A172 (cell line): Measurements from ENCODE around the gene SPINK7. TPM values are rescaled to one million over a fixed set of nuclear protein-coding genes. Genes with fewer than 3 reads are reported as not detected.
"Not testable (repeated sequence)": the region's sequence is repeated elsewhere in the genome, so short reads cannot be mapped to it uniquely, and the experiment has no call there.

Experiments
- DNase-seq: peaks from one replicate; pipeline ENCODE4 v3.0.0-alpha.2; 2015; ENCODE audit warnings: low spot score
- total RNA-seq: library from RNA; depleted of rRNA; stranded (reverse); fragments of >200 nt; shearing (Covaris generic); gene quantifications from 2 replicates; pipeline ENCODE4 v1.2.3, GENCODE V29; 2014; rRNA removed

SPINK7 gene
- total RNA-seq, result not detected in 2 replicates

DNA sequence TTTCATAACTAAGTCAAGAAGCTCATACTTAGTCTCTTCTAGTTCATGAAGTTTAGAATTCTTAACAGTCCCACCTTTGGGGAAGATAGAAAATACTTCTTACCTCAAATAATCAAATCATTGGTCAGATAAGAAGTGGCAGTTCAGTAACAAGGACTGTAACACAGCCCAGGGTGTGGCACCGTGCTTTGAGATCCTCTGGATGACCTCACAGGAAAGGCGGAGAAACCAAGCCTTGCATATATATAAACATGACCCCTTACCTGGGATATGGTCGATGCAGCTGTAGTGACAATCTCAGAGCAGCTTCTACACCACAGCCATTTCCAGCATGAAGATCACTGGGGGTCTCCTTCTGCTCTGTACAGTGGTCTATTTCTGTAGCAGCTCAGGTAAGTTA lies at the start of gene SPINK7:
TSS of gene SPINK7 (plus strand) at position 271 of the 400 bp plus-strand sequence. CDS start at position 332, 61 bp downstream.
- DNase-seq, result no peak

- DNase-seq, result no peak
These were observed 44.3 kb upstream of the SPINK7 start for GRCh38 chr5:148267962-148268361.

DNA sequence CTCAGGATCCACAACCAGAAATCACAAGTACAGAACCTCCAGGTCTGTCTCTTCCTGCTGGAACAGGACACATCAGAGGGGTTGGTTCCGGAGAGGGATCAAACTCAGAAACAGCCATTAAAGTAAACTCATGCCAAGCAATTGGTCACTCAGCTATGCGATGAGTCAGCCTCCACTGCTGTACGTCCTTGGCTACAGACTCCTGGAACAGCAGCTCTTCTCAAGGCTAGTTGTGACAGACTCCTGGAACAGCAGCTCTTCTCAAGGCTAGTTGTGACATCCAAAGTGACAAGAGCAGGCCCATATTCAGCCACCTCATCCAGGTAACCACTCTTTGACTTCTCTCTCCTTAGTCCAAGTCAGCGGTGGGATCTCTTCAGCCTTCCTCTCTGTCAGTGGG lies 43.7 kb upstream of the SPINK7 start, which contains the start of gene SPINK13:
TSS of gene SPINK13 (plus strand) at position 229 of the 400 bp plus-strand sequence. CDS start 1,279 bp downstream, outside the sequence.
- peak; percentile 89 for DNase-seq

GRCh38 chr5:148275129-148275528 lies 37.1 kb upstream of the SPINK7 start:
- DNase-seq, result not testable (repeated sequence)

- peak; percentile 27 for DNase-seq
These were observed 31.3 kb upstream of the SPINK7 start for GRCh38 chr5:148280893-148281292.

DNA sequence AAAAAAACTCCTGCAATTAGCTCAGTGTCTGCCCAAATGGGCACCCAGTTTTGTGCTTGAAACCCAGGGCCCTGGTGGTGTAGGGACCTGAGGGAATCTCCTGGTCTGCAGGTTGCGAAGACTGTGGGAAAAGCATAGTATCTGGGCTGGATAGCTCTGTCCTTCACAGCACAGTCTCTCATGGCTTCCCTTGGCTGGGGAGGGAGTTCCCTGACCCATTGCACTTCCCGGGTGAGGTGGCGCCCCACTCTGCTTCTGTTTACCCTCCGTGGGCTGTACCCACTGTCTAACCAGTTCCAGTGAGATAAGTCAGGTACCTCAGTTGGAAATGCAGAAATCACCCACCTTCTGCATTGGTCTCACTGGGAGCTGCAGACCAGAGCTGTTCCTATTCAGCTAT lies 30.9 kb upstream of the SPINK7 start:
- not testable (repeated sequence) for DNase-seq

DNA sequence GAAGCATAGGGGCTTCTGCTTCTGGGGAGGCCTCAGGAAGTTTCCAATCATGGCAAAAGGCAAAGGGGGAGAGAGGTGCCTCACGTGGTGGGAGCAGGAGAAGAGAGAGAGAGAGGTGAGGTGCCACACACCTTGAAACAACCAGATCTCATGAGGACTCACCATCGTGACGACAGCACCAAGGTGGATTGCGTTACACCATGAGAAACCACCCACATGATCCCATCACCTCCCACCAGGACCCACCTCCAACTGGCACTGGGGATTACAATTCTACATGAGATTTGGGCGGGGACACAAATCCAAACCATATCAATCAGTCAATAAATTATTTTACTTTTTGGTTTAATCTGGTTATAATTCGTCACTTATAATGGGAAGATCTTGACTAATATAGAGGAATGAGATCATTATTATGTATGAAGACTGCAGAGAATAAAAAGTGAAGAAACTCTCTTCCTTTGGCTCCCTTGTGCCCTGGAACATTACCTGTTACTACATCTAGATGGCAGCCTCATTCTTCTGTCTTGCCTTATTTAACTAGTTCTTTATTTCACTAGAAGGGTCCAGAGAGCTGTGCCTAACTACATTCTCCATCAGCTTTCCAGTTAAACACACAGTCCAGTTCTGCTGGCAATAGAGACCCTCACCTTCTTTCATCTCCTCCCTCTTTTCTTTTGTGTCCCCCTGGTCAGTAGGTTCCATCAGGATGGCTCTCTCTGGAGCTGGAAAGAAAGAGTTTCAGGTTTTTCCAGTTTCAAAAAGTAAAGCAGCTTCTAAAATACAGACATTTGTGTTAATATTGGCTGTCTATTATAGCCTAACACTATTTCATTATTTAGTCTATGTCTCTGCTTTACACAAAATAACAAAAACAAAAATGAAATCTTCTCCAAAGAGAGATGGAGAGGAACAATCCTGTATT lies 21.7 kb upstream of the SPINK7 start:
- DNase-seq, result peak; percentile 23

DNA sequence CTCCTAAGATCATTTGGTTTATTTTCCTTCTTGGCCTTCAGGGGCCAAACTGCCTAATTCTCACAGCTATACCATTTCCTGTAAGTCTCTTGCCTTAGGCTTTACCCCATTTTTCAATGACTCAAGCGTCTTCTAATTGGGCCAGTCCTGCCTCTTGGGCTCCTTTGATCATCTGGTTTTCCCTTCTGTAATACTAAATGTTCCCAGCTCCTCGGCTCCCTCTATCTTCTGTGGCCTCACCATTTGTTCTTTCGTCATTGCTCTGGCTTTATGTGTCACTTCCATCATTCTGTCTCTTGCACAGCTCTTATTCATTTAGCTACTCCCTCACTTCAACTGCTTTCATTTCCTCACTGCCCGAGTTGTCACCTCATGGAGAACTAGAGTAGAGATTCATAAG lies 14.5 kb upstream of the SPINK7 start:
- peak; percentile 18 for DNase-seq

DNA sequence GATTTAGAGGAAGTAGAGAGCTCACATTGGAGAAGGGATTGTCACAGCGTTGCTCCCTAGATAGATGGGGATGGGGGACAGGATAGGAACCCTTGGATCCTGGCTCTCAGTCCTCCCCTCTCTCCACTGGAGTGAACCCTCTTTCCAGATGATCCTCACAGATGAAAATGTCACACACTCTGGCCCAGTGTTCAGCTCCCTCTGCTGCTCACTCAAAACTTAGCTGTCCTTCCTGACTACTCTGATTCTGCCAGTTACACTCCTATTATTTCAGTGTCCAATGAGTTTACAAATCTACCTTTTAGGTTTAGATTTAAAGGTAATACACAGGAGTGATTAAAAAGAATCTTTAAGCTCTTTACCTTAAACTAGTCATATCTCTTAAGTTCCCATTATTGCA lies 5.8 kb upstream of the SPINK7 start:
- DNase-seq, result no peak

- no peak for DNase-seq
These were observed 3.2 kb upstream of the SPINK7 start for GRCh38 chr5:148309019-148309418.

DNA sequence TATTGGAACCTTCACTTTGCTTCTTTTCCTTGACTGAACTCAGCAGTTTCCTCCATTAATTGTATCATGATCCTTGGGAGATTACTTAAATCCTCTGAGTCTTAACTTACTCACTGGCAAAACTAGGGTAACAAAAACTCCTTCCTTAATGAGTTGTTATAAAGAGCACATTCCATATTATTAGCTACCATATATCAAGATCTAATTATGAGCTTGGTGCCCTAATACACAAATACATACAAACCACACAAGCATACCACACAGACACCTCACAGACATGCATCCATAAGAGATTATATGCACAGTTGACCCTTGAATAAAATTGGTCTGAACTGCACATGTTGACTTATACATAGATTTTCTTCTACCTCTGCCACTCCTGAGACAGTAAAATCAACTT lies 2.5 kb upstream of the SPINK7 start:
- DNase-seq, result no peak

- DNase-seq, result no peak
These were observed 739 bp upstream of the SPINK7 start for GRCh38 chr5:148311484-148311883.

DNA sequence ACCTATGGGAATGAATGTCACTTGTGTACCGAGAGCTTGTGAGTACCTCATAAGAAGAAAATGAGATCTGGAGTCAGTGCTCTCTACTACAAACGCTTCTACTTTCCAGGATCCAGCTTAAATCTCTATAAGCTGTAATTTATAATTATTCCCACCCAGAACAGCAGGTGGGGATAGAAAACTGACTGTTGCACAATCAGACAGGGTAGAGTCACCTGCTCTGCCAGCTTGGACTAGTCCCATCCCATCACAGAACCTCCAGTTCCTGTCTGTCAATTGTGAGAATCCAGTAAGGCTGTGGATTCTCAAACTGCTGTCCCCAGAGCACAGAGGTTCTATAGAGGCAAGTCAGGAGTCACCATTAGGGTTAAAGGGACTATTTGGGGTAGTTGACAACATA lies 2.0 kb downstream of the SPINK7 start:
- DNase-seq, result no peak

GRCh38 chr5:148314731-148315130 lies 2.5 kb downstream of the SPINK7 start:
- no peak for DNase-seq

DNA sequence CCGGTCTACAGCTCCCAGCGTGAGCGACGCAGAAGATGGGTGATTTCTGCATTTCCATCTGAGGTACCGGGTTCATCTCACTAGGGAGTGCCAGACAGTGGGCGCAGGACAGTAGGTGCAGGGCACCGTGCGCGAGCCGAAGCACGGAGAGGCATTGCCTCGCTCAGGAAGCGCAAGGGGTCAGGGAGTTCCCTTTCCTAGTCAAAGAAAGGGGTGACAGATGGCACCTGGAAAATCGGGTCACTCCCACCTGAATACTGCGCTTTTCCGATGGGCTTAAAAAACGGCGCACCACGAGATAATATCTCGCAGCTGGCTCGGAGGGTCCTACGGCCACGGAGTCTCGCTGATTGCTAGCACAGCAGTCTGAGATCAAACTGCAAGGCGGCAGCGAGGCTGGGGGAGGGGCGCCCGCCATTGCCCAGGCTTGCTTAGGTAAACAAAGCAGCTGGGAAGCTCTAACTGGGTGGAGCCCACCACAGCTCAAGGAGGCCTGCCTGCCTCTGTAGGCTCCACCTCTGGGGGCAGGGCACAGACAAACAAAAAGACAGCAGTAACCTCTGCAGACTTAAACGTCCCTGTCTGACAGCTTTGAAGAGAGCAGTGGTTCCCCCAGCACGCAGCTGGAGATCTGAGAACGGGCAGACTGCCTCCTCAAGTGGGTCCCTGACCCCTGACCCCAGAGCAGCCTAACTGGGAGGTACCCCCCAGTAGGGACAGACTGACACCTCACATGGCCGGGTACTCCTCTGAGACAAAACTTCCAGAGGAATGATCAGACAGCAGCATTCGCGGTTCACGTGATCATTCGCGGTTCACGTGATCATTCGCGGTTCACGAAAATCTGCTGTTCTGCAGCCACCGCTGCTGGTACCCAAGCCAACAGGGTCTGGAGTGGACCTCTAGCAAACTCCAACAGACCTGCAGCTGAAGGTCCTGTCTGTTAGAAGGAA lies 8.1 kb downstream of the SPINK7 start:
- DNase-seq, result not testable (repeated sequence)

DNA sequence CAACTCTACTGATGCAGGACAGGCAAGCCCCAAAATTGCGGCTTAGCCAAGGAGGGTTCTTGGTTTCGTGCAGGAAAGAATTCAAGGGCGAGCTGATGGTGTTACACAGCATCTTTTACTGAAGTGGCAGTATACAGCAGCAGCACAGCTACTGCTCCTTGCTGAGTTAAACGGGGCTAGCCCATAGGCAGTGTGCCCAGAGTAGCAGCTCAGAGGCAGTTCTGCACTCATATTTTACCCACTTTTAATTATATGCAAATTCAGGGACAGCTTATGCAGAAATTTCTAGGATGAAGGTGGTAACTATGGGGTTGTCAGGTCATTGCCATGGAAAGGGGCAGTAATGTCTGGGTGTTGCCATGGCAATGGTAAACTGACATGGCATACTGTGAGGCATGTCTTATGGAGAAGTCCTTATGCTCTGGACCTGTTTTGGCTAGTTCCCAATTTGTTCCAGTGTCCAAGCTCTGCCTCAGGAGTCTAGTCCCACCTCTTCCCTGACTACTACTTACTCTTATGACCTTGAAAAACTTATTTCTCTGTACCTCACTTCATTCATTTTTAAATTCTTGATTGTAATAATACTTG lies 21.1 kb downstream of the SPINK7 start:
- no peak for DNase-seq

DNA sequence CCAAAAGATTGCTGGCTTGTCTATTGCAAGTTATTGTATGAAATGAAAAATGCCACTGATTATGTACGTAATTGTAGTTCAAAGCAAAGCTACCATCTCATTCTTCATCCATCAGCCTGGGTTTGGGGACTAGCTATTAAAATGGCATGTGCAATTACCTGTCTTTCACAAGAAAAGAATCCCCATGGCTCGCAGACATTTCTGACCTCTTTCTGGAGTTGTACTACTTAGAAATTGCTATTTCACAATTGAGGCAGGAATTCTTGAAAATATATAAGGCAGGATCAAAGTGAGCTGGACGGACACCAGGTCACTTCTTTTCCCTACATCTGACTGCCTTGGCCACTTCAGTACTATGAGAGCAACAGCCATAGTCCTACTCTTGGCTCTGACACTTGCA lies 23.0 kb downstream of the SPINK7 start, which contains the start of gene SPINK9:
TSS of gene SPINK9 (plus strand) at position 301 of the 400 bp plus-strand sequence. CDS start at position 356, 55 bp downstream.
- DNase-seq, result no peak

- DNase-seq, result peak; percentile 34
These were observed 24.6 kb downstream of the SPINK7 start for GRCh38 chr5:148336704-148337435.

DNA sequence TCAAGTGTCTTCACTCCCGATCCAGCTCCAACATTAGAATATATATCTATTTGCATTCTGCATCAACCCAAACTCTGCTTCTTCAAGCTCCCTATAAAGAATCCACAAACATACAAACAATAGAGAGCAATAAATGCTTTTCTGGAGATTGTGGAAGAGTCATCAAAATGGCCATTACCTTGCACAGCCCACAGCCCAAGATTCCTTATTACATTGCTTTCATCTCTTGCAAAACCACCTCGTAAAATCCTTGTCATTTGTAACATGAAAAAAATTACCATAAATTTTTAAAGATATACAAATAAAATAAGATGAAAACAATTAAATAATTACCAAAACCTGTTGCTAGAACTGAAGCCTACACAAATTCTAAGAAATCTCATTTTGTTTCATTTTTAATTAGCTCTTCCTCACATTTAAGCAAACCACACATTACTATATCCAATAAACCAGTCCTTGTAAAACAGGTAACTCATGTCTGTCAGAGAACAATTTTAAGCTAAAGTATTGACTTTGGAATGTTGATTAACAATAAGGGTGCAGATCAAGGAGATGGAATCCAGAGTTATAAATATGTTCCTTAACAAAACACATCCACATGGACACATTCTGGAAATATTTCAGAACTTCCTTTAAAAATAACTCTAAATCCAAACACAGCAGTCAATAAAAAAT lies 30.3 kb downstream of the SPINK7 start:
- no peak for DNase-seq

- DNase-seq, result peak; percentile 61
These were observed 30.8 kb downstream of the SPINK7 start for GRCh38 chr5:148343046-148343407.
